T-helper 22 cell (primary cell): Measurements from ENCODE around the gene ZNF335.
"Not testable (repeated sequence)": the region's sequence is repeated elsewhere in the genome, so short reads cannot be mapped to it uniquely, and the experiment has no call there.

Experiments used
- DNase-seq: peaks from one replicate; pipeline ENCODE4 v3.0.0-alpha.2; 2020; ENCODE audit warnings: low read depth

The ZNF335 gene

GRCh38 chr20:45971425-45971674, 653 bp downstream of the ZNF335 start:
- DNase-seq = no peak

GRCh38 chr20:45970646-45971424, 1.2 kb downstream of the ZNF335 start:
- DNase-seq = no peak

GRCh38 chr20:45969712-45970634, 2.0 kb downstream of the ZNF335 start:
- DNase-seq = no peak

- DNase-seq = no peak
Measured at GRCh38 chr20:45968801-45969711, 2.9 kb downstream of the ZNF335 start.

DNA sequence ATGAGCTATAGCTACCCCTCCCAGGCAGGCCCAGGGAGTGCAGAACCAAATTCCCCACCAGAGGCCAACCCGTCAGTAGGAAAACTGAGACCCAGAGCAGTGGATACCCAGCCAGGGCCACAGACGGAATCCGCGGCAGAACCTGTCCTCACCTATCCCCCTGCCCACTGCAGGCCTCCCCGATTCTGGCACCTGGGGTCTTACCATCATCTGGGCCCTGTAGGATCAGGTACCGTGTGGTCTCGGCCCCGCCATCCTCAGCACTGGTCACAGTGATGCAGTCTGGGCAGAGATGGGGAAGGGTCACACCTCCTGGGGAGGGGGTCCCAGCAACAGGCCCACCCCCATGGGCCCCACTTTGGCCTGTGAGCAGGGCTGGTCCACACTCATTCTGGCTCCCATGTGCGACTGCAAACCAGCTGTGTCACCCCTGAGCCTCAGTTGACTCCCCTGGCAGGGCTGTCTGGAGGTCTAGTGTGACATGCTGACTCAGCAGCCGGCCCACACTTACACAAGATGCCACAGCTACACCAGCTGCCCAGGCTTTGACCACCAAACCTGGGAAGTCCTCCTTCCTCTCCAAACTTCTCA, 3.8 kb downstream of the ZNF335 start:
- DNase-seq = no peak

DNA sequence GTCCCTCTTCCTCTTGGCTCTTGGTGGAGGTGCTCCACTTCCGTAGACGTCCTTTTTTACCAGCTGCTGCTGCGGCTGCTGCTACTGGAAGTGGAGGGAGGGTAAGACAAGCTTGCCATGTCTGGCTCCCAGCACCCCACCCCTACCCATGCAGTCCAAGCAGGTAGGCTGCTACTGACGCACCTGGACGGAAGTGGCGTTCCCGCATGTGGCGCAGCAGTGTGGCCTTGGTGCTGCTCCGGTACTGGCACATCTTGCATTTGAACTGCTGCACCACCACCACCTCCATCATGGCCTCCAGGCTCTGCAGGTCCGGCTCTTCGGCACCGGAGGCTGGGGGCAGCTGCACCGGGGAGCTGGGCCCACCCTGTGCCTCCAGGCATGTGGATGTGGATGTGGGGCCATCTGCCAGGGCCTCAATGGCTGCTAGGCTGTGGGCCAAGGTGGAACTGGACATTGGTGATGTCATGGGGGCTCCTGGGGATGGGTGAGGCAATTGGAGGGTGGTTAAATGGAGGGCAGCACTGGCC, 4.4 kb downstream of the ZNF335 start:
- no peak for DNase-seq

DNA sequence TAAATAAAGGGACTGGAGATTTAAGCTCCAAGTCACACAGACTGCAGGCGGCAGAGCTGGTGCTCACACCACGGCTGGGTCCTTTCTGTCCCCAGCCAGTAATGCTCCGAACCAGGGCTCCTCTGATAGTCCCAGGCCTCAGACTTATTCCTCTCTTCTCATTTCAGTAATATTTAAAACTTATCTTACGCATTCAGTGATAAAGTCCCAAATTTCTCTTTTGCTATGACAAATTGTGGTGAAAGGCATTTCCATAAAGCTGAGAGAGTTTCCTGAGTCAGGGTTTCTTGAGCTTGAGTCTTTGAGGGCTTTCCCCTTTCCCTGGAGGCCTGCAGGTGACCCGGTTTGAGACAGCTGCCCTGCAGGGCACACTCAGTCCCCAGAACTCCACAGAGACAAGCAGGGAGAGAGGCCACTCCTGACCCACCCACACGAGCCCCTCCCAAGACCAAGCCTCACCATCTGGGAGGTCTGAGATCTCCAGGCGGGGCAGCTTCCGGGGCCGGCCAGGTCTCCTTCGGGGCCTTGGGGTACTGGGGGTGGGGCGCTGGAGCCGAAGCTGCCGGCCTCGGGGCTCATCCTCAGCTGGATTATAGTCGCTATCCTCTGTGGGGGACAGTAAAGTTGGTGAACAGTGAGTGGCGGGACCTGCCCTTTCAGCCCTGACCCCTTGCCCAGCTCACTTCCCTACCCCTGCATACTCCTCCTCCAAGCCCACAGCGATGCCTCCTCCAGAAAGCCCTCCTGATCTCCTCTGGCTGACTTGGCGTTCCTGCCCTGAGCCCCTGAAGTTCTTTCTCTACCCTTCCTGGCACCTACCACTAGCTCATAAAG, 6.6 kb downstream of the ZNF335 start:
- DNase-seq = no peak

DNA sequence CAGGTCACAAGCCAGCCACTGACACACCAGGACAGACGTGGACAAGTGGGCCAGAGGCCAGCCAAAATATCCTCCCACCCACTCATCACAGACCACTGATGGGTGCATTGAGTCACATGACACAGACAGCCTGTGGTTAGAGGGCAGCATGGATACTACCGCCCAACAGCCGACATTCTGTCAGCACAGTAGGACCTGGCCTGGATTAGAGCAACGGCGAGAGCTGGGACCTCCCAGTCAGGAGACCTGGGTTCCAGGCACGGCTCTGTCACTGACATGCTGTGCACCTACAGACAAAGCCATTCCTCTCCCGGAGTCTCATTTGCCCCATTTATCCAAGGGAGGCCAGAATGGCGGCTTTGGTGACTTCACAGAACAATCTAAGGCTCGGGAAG, 8.0 kb downstream of the ZNF335 start:
- DNase-seq = no peak

GRCh38 chr20:45963059-45964005, 8.7 kb downstream of the ZNF335 start:
- no peak for DNase-seq

GRCh38 chr20:45962031-45962755, 9.8 kb downstream of the ZNF335 start:
- no peak for DNase-seq

DNA sequence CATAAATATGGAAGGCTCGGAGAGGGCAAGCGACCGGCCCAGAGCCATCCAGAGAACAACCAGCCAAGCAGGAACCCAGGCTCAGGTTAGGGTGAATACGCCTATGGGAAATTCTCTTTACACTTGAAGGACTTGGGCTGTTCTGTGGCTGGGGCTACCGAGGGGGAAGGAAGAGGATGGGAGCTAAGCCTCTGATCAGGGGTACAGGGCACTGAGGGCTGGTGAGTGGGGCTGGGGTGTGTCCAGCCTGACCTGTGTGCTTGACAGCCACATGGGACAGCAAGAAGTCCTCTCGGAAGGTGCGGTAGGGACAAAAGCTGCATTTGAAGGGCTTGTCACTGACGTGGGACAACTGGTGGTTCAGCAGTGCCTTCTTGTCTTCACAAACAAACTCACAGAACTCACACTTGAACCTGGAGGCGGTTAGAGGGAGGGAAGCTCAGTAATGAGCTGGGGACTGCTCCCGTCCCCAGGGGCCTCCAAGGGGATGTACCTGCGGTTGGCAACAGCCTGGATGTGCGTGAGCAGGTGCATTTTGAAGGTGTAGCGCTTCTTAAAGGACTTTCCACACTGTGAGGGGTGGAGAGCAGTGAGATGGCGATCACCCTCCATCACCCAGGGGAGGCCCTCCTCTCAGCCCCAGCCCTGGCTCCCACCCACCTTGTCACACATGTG, 11.9 kb downstream of the ZNF335 start:
- no peak for DNase-seq

GRCh38 chr20:45959126-45959525, 12.9 kb downstream of the ZNF335 start:
- no peak for DNase-seq

DNA sequence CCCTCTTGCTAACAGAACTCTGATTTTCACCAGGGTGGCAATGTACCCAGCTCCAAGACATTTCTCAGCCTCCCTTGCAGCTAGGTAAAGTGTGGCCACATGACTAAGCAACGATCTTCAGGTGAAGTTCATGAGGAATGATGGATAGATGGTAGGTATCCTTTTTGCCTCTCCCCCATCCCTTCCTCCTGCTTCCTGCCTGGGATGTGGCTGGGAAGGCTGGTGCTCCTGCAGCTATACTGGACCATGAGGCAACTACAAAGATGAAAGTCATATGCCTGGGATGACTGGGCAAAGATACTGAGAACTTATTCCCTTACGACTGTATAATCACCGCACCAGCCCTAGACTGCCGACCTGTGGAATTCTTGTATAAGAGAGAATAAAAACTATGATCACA, 13.4 kb downstream of the ZNF335 start:
- DNase-seq = no peak

- DNase-seq = no peak
Measured at GRCh38 chr20:45957021-45957941, 14.7 kb downstream of the ZNF335 start.

GRCh38 chr20:45956326-45956725, 15.7 kb downstream of the ZNF335 start:
- not testable (repeated sequence) for DNase-seq

GRCh38 chr20:45953672-45954071, 18.3 kb downstream of the ZNF335 start:
- DNase-seq = no peak

GRCh38 chr20:45952861-45953260, 19.1 kb downstream of the ZNF335 start:
- no peak for DNase-seq
